Endothelial cell of umbilical vein (primary cell): ENCODE results near the gene LPAR1. TPM values are rescaled to one million over a fixed set of nuclear protein-coding genes. Genes with fewer than 3 reads are reported as not detected.

ENCODE experiments used
- BruUV-seq: library from RNA; stranded (reverse); fragments of 400-500 nt; replicated peaks from 2 replicates; lab custom pipeline; 2021; lab: Mats Ljungman, UMichigan
- CTCF ChIA-PET: fragments of 300-600, 350-600 bp; sonication (Branson Sonifier 250); formaldehyde crosslinking; loops from one replicate; lab custom pipeline; 2021; ENCODE audit warnings: antibody characterized with exemption, inconsistent platforms; lab: Charles Lee
- POLR2A ChIA-PET: fragments of 300-600, 350-600 bp; sonication (Branson Sonifier 250); formaldehyde crosslinking; loops from one replicate; lab custom pipeline; 2021; ENCODE audit warnings: antibody characterized with exemption, inconsistent platforms; lab: Charles Lee
- DNase-seq: peaks from one replicate; pipeline ENCODE4 v3.0.0-alpha.2; 2011; ENCODE audit warnings: low read depth, low spot score
- FAIRE-seq: peaks from 2 replicates; lab custom pipeline; 2011; peaks lifted over from hg19 to GRCh38; lab: Jason Lieb, UNC
- H2AFZ ChIP-seq: 2 replicates; pipeline ENCODE4 v1.6.0; 2012; ENCODE audit warnings: low read depth, low read length, control low read depth, inconsistent platforms
- H3K27ac ChIP-seq: 2 replicates; pipeline ENCODE4 v1.5.1; 2011; ENCODE audit warnings: low read depth, mild to moderate bottlenecking, control low read depth, low read length, moderate library complexity; ENCODE audit not compliant: insufficient read depth
- H3K27me3 ChIP-seq, 2 experiments: 2 replicates each; pipeline versions ENCODE4 v1.6.0 to v1.6.1; 2011; ENCODE audit warnings: low read length in 2 of 2, mixed read lengths in 1 of 2; ENCODE audit not compliant: control insufficient read depth in 2 of 2, insufficient read depth in 2 of 2
- H3K36me3 ChIP-seq, 2 experiments: 2 replicates in 1 of 2; 3 replicates in 1 of 2; pipeline ENCODE4 v1.5.1; 2011; ENCODE audit warnings: low read length in 2 of 2, mild to moderate bottlenecking in 1 of 2, moderate library complexity in 1 of 2; ENCODE audit not compliant: control insufficient read depth in 2 of 2, insufficient read depth in 2 of 2; ENCODE audit errors: extremely low read depth in 1 of 2
- H3K4me1 ChIP-seq: 3 replicates; pipeline ENCODE4 v1.5.1; 2011; ENCODE audit warnings: mild to moderate bottlenecking, low read length; ENCODE audit not compliant: control insufficient read depth, insufficient read depth; ENCODE audit errors: extremely low read depth
- H3K4me2 ChIP-seq: 2 replicates; pipeline ENCODE4 v1.6.1; 2011; ENCODE audit warnings: low read length, control low read depth, mixed read lengths; ENCODE audit not compliant: insufficient read depth
- H3K4me3 ChIP-seq, 3 experiments: fragments of 200-600 bp in 1 of 3; sonication (generic), shearing (Covaris generic) in 1 of 3; replicated peaks in 1 of 3; 2 replicates each; pipeline ENCODE4 v1.5.1; 2011 to 2016; ENCODE audit warnings: control low read depth in 3 of 3, low read length in 3 of 3, mild to moderate bottlenecking in 2 of 3, inconsistent platforms in 1 of 3, low read depth in 1 of 3, moderate library complexity in 1 of 3; ENCODE audit not compliant: insufficient read depth in 1 of 3
- H3K79me2 ChIP-seq: 2 replicates; pipeline ENCODE4 v1.6.0; 2012; ENCODE audit warnings: low read length, inconsistent platforms; ENCODE audit not compliant: control insufficient read depth, insufficient read depth
- H3K9ac ChIP-seq: replicated peaks from 2 replicates; pipeline ENCODE3; 2011; ENCODE audit warnings: low read length, control low read depth; ENCODE audit not compliant: insufficient read depth; ENCODE audit errors: extremely low read depth
- H3K9me1 ChIP-seq: replicated peaks from 3 replicates; pipeline ENCODE4 v1.6.0; 2011; ENCODE audit warnings: mild to moderate bottlenecking, low read length; ENCODE audit not compliant: control insufficient read depth, insufficient read depth; ENCODE audit errors: extremely low read depth
- H3K9me3 ChIP-seq: replicated peaks from 2 replicates; pipeline ENCODE4 v1.5.1; 2012; ENCODE audit warnings: low read length, inconsistent platforms; ENCODE audit not compliant: control insufficient read depth, insufficient read depth
- H4K20me1 ChIP-seq: replicated peaks from 2 replicates; pipeline ENCODE3; 2011; ENCODE audit warnings: mild to moderate bottlenecking, low read length; ENCODE audit not compliant: control insufficient read depth, insufficient read depth; ENCODE audit errors: extremely low read depth
- CTCF ChIP-seq, 2 donors: IDR thresholded peaks; 1 replicate in 1 of 2; 2 replicates in 1 of 2; pipeline ENCODE4 v1.5.1; 2011; ENCODE audit warnings: low read length in 2 of 2, mild to moderate bottlenecking in 2 of 2, moderate library complexity in 2 of 2, control low read depth in 1 of 2, inconsistent platforms in 1 of 2, low read depth in 1 of 2; ENCODE audit not compliant: insufficient read depth in 1 of 2; ENCODE audit errors: extremely low read depth in 1 of 2
- EZH2 ChIP-seq: IDR thresholded peaks from 2 replicates; pipeline ENCODE4 v1.6.1; 2012; ENCODE audit warnings: borderline replicate concordance, low read depth, mild to moderate bottlenecking, moderate library complexity, low read length, inconsistent platforms; ENCODE audit not compliant: severe bottlenecking
- FOS ChIP-seq: IDR thresholded peaks from 2 replicates; pipeline ENCODE4 v1.6.1; 2011; ENCODE audit warnings: mild to moderate bottlenecking, low read length, moderate library complexity, borderline replicate concordance; ENCODE audit not compliant: insufficient read depth
- GATA2 ChIP-seq: IDR thresholded peaks from 2 replicates; pipeline ENCODE4 v1.7.0; 2011; ENCODE audit warnings: low read depth, mild to moderate bottlenecking, moderate library complexity, mixed read lengths, low read length; ENCODE audit not compliant: insufficient read length, insufficient read depth
- JUN ChIP-seq: IDR thresholded peaks from 2 replicates; pipeline ENCODE4 v1.6.1; 2011; ENCODE audit warnings: borderline replicate concordance, low read depth; ENCODE audit not compliant: insufficient read length, insufficient read depth
- MAX ChIP-seq: IDR thresholded peaks from 2 replicates; pipeline ENCODE4 v1.6.1; 2011; ENCODE audit not compliant: insufficient read depth, insufficient read length
- MYC ChIP-seq: IDR thresholded peaks from one replicate; pipeline ENCODE4 v1.6.1; 2011; ENCODE audit warnings: mild to moderate bottlenecking, low read depth, low read length
- POLR2A ChIP-seq: IDR thresholded peaks from 2 replicates; pipeline ENCODE4 v1.6.1; 2012; ENCODE audit warnings: low read depth, mild to moderate bottlenecking, control low read depth, low read length
- POLR2AphosphoS5 ChIP-seq: IDR thresholded peaks from 2 replicates; pipeline ENCODE4 v1.6.1; 2012; ENCODE audit warnings: low read depth, mild to moderate bottlenecking, control low read depth, low read length, moderate library complexity; ENCODE audit not compliant: insufficient read depth
- dilution Hi-C: fragments of 300-500 bp; cut with MboI; formaldehyde crosslinking; loops from one replicate; pipeline ENCODE4 v1.15.0; 2019; ENCODE audit warnings: low sequenced_read_pairs; ENCODE audit not compliant: extremely low pct_ligation_motif_present
- intact Hi-C: fragments of 100-400 bp; cut with micrococcal nuclease; formaldehyde crosslinking; loops from one replicate; pipeline ENCODE4 v1.10.0; 2022
- polyA plus RNA-seq, 4 experiments: library from polyadenylated mRNA; depleted of rRNA in 3 of 4; stranded (reverse) in 3 of 4; unstranded in 1 of 4; fragments of >200 nt; gene quantifications; 2 replicates each; pipeline versions ENCODE4 v1.2.1 to v1.2.3, GENCODE V29; 2011 to 2012; ENCODE audit warnings: missing spikeins in 1 of 4
- total RNA-seq: library from RNA; stranded (reverse); gene quantifications from 2 replicates; pipeline ENCODE4 v1.2.3, GENCODE V29; 2021

Gene LPAR1
- total and polyA plus RNA-seq, 2 donors (not counting 3 experiments of a cell fraction or from before 2014, with no cell fraction given): 0.88 to 3.0 TPM

DNA sequence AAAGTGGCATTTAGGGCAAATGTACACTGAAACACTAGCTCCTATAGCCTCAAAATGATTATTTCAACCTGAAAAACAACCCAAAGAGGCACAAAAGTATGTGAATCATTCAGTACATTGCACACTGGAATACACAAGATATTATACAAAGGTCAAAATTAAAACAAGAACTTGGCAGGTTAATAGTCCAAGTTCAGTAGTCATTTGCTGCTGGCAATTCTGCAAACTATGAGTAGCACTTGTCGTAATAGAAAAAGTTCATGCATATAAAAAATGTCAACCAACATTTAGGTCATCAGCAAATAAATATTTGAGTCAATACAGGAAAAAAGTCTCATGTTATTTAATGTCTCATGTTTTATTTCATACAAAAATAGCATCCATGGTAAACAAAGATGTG lies 98.7 kb downstream of the LPAR1 start:
- ChIA-PET CTCF (interaction anchor here (1.3 kb wide), 1 partner anchor 12 kb away, joined by 3 read pairs; no protein-coding TSS in a partner anchor), POLR2A (no interaction called here)
- Histone ChIP-seq H3K27ac (no peak overlapping the region), H3K36me3 (no peaks in the 10 kb centered on the region), H3K79me2 (no peaks in the 10 kb centered on the region), H3K9ac (no peak overlapping the region), H3K4me3 (no peak overlapping the region), H3K4me1 (no peaks in the 10 kb centered on the region), H3K9me3 (no peaks in the 10 kb centered on the region), H4K20me1 (no peaks in the 10 kb centered on the region), H3K27me3 (no peaks in the 10 kb centered on the region), H2AFZ (no peak overlapping the region), H3K4me2 (no peak overlapping the region), H3K9me1 (no peaks in the 10 kb centered on the region)
- BruUV-seq: no TSS peak
- dilution Hi-C loops (no loop called here), intact Hi-C loops (no loop called here)
- FAIRE-seq: no peak
- no peak for DNase-seq
- TF ChIP-seq EZH2 (no peak), CTCF (IDR thresholded peaks at IDR 0.05; ENCODE audit: extremely low read depth in 1 of 2, insufficient read depth in 1 of 2, low read depth in 1 of 2, low read length in 2 of 2) (no peak), MYC (no peak), MAX (no peak), FOS (no peak), POLR2A (no peak), GATA2 (no peak), JUN (no peak), POLR2AphosphoS5 (no peak)
